Right atrium auricular region (tissue), 2 donors: ENCODE results near the gene ADCY1. TPM values are rescaled to one million over a fixed set of nuclear protein-coding genes. Genes with fewer than 3 reads are reported as not detected.

Source experiments
- DNase-seq: peaks from one replicate; pipeline ENCODE4 v3.0.0-alpha.2; 2019; ENCODE audit warnings: low spot score
- H3K27ac ChIP-seq, 2 donors: fragments of 200-600 bp; sonication (generic); 1 replicate in 1 of 2; 2 replicates in 1 of 2; pipeline ENCODE4 v1.5.1; 2016 to 2019
- H3K27me3 ChIP-seq, 2 donors: fragments of 200-600 bp; sonication (generic); one replicate each; pipeline versions ENCODE4 v1.5.1 to v1.6.0; 2017 to 2019
- H3K36me3 ChIP-seq: fragments of 200-600 bp; sonication (generic); one replicate; pipeline ENCODE4 v1.5.1; 2016
- H3K4me1 ChIP-seq, 2 donors: fragments of 200-600 bp; sonication (generic); one replicate each; pipeline versions ENCODE4 v1.5.1 to v1.6.0; 2017 to 2019
- H3K4me3 ChIP-seq, 2 donors: fragments of 200-600 bp; sonication (generic); 1 replicate in 1 of 2; 2 replicates in 1 of 2; pipeline ENCODE4 v1.5.1; 2017 to 2019; ENCODE audit warnings: mild to moderate bottlenecking in 1 of 2, moderate library complexity in 1 of 2
- H3K9me3 ChIP-seq, 2 donors: fragments of 200-600 bp; sonication (generic); one replicate each; pipeline ENCODE4 v1.5.1; 2019
- total RNA-seq, 2 donors: library from RNA; depleted of rRNA; stranded (reverse); fragments of >200 nt; gene quantifications; one replicate each; pipeline ENCODE4 v1.1.0, GENCODE V29; 2016
- TF ChIP-seq, protein P1 (sequence below), 2 donors: fragments of 200-600 bp; sonication (generic); IDR thresholded peaks; one replicate each; pipeline ENCODE4 v1.5.1; 2019; ENCODE audit warnings: antibody characterized with exemption in 2 of 2

The ADCY1 gene
- total RNA-seq, 2 donors from 2014 or later, result 2.4 to 3.2 TPM

DNA sequence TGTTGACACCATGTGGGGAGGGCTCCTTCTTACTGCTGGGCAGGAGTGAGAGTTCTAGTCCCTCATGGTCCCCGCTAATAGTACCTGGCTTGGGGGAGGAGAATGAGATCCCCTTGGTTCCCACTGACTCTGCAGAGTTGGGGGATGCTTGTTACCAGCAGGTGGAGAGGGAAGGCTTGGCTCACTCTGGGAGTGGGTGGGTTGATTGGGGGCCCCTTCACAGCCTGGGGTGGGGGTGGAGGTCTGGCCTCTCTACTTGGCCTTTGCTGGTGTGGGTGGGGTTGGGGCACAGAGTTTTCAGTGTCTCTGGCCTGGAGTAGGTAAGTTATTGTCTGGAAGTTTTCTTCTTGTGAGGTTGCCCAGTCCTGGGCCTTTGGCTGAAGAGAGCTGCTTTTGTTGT, 31.9 kb downstream of the ADCY1 start:
- H3K36me3 ChIP-seq, result no peaks in the 10 kb centered on the region
- TF ChIP-seq, protein P1, sequence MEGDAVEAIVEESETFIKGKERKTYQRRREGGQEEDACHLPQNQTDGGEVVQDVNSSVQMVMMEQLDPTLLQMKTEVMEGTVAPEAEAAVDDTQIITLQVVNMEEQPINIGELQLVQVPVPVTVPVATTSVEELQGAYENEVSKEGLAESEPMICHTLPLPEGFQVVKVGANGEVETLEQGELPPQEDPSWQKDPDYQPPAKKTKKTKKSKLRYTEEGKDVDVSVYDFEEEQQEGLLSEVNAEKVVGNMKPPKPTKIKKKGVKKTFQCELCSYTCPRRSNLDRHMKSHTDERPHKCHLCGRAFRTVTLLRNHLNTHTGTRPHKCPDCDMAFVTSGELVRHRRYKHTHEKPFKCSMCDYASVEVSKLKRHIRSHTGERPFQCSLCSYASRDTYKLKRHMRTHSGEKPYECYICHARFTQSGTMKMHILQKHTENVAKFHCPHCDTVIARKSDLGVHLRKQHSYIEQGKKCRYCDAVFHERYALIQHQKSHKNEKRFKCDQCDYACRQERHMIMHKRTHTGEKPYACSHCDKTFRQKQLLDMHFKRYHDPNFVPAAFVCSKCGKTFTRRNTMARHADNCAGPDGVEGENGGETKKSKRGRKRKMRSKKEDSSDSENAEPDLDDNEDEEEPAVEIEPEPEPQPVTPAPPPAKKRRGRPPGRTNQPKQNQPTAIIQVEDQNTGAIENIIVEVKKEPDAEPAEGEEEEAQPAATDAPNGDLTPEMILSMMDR (IDR thresholded peaks at IDR 0.05), result no peak
- H3K27ac ChIP-seq, result no peak overlapping the region
- H3K9me3 ChIP-seq, result peaks cover 0 to 15% of the 10 kb centered on the region in 2 donors
- DNase-seq, result peak; percentile 38
- no peak overlapping the region for H3K4me3 ChIP-seq
- no peaks in the 10 kb centered on the region for H3K27me3 ChIP-seq
- no peaks in the 10 kb centered on the region for H3K4me1 ChIP-seq

DNA sequence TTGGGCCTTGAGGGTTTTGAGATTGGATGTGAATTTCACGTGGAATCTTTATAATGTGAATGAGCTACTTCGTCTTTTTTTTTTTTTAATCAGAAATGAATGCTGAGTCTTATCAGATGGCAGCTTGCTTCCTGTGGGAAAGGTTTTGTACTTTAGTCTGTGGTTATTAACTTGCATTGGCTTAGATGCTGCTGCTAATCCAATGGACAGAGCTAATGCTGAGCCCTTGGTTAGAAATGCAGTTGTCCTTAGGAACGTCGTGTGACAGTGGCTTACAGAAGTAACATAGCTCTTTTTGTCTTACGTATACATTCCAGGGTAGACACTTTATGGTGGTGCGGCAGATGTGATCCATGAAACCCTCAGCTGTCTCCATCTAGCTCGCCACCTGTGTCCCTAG, 32.8 kb downstream of the ADCY1 start:
- DNase-seq, result no peak
- no peak overlapping the region for H3K27ac ChIP-seq
- no peaks in the 10 kb centered on the region for H3K27me3 ChIP-seq
- TF ChIP-seq, protein P1 (IDR thresholded peaks at IDR 0.05), result no peak
- H3K4me3 ChIP-seq, result no peak overlapping the region
- H3K9me3 ChIP-seq, result peaks cover 0 to 15% of the 10 kb centered on the region in 2 donors
- H3K4me1 ChIP-seq, result no peaks in the 10 kb centered on the region
- no peaks in the 10 kb centered on the region for H3K36me3 ChIP-seq

DNA sequence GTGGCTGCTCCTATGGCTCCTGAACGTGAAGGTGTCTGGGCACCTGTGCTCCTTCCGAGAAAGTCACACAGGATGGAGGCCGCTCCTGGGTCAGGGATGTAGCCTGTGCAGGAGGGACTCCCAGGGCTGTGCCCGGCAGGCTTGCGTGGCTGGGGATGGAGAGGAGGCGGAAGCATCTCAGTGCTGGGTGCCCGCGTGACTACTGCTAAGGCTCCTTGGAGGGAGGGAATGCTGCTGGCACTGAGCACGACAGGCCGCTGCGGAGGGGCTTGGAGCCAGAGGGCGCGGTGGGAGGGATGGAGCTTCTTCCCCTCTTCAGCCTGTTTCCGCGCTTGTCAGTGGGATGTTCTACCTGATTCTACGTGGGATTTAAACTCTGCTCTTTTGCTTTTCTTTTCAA, 35.0 kb downstream of the ADCY1 start:
- Histone ChIP-seq H3K4me3 (no peak overlapping the region), H3K27ac (no peak overlapping the region), H3K9me3 (peaks cover 0 to 28% of the 10 kb centered on the region in 2 donors), H3K27me3 (no peaks in the 10 kb centered on the region), H3K36me3 (no peaks in the 10 kb centered on the region), H3K4me1 (no peaks in the 10 kb centered on the region)
- TF ChIP-seq, protein P1 (IDR thresholded peaks at IDR 0.05), result no peak
- peak; percentile 16 for DNase-seq

DNA sequence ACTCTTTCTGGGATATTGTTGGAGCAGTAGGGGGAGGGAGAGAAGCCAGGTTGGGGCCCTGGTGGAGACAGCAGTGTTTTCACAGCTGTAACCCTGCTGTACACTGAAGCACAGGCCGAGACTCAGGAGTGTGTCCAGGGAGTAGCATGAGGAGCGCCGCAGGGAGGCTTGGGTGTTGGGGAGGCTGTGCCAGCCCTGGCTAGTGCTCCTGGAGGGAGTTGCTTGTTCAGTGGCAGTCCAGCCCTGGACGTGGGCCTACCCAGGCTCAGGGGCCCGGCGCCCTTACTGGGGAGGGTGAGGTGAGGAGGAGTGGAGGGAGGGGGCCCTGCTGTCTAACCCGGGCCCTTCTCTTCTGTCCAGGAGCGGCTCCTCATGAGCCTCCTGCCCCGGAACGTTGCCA, 35.9 kb downstream of the ADCY1 start:
- peak; percentile 16 for DNase-seq
- Histone ChIP-seq H3K27ac (no peak overlapping the region), H3K27me3 (no peaks in the 10 kb centered on the region), H3K36me3 (no peaks in the 10 kb centered on the region), H3K9me3 (peaks cover 0 to 26% of the 10 kb centered on the region in 2 donors), H3K4me1 (no peaks in the 10 kb centered on the region), H3K4me3 (no peak overlapping the region)
- TF ChIP-seq, protein P1 (IDR thresholded peaks at IDR 0.05), result no peak

DNA sequence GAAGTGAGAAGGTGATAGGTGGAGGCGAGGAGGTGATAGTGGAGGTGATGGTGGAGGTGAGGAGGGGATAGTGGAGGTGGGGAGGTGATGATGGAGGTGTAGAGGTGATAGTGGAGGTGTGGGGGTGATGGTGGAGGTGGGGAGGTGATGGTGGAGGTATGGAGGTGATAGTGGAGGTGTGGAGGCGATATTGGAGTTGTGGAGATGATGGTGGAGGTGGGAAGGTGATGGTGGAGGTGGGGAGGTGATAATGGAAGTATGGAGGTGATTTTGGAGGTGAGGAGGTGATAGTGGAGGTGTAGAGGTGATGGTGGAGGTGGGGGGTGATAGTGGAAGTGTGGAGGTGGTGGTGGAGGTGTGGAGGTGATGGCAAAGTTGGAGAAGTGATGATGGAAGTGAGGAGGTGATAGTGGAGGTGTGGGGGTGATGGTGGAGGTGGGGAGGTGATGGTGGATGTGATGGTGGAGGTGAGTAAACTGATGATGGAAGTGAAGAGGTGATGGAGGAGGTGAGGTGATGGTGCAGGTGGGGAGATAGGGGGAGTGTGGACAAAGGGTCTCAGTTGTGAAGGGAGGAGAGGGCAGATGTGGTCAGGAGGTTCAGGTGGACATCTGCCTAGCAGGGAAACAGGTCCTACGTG, 36.6 kb downstream of the ADCY1 start:
- Histone ChIP-seq H3K4me3 (no peak overlapping the region), H3K4me1 (no peaks in the 10 kb centered on the region), H3K9me3 (peaks cover 0 to 27% of the 10 kb centered on the region in 2 donors), H3K27me3 (no peaks in the 10 kb centered on the region), H3K36me3 (no peaks in the 10 kb centered on the region), H3K27ac (no peak overlapping the region)
- TF ChIP-seq, protein P1 (IDR thresholded peaks at IDR 0.05), result no peak
- DNase-seq, result no peak

DNA sequence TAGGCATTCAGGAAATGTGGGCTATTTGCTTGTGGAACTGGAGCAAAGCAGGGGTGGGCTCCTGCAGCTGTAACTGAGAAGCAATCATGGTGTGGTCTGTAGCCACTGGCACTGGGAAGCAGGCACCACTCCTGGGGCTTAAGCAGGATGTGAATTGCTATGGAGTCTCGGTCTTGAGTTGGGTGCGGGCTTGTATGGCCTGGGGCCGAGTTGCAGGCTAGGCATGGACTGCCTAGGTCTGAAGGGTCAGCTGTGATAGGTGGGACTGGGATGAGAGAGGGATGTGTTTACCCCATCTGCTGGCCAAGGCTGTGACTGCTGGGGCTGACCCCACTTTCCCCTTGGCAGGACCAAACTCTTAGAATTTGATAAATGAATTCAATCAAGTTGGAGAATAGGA, 43.0 kb downstream of the ADCY1 start:
- Histone ChIP-seq H3K4me3 (no peak overlapping the region), H3K4me1 (no peaks in the 10 kb centered on the region), H3K9me3 (peaks cover 0 to 47% of the 10 kb centered on the region in 2 donors), H3K36me3 (no peaks in the 10 kb centered on the region), H3K27me3 (no peaks in the 10 kb centered on the region), H3K27ac (no peak overlapping the region)
- DNase-seq, result no peak
- TF ChIP-seq, protein P1 (IDR thresholded peaks at IDR 0.05), result no peak
